GM19240 (cell line): ENCODE results near the gene CUX1.
"Not testable (repeated sequence)": the region's sequence is repeated elsewhere in the genome, so short reads cannot be mapped to it uniquely, and the experiment has no call there.

ENCODE experiments used
- DNase-seq: peaks from one replicate; pipeline ENCODE4 v3.0.0; 2011; ENCODE audit warnings: low spot score; ENCODE audit not compliant: insufficient read length

CUX1 gene

GRCh38 chr7:102303669-102304422, 486.4 kb downstream of the CUX1 start:
- DNase-seq: no peak

GRCh38 chr7:102304668-102305067, 487.2 kb downstream of the CUX1 start:
- DNase-seq: no peak

- DNase-seq: no peak
Observed at GRCh38 chr7:102305414-102306268, 488.2 kb downstream of the CUX1 start.

- DNase-seq: peak; percentile 74
Observed at GRCh38 chr7:102306916-102307677, 489.7 kb downstream of the CUX1 start.

GRCh38 chr7:102310414-102310815, 493.0 kb downstream of the CUX1 start:
- DNase-seq: no peak

- DNase-seq: no peak
Observed at GRCh38 chr7:102312317-102312716, 494.9 kb downstream of the CUX1 start.

GRCh38 chr7:102313997-102314780, 496.8 kb downstream of the CUX1 start:
- DNase-seq: no peak

GRCh38 chr7:102317231-102318059, 500.0 kb downstream of the CUX1 start:
- no peak for DNase-seq

- DNase-seq: no peak
Observed at GRCh38 chr7:102318482-102318971, 501.1 kb downstream of the CUX1 start.

GRCh38 chr7:102319671-102320070, 502.2 kb downstream of the CUX1 start:
- no peak for DNase-seq

GRCh38 chr7:102320181-102320580, 502.8 kb downstream of the CUX1 start:
- no peak for DNase-seq

GRCh38 chr7:102320601-102321350, 503.4 kb downstream of the CUX1 start:
- no peak for DNase-seq

GRCh38 chr7:102321351-102322201, 504.1 kb downstream of the CUX1 start:
- no peak for DNase-seq

GRCh38 chr7:102322202-102322715, 504.8 kb downstream of the CUX1 start:
- no peak for DNase-seq

- no peak for DNase-seq
Observed at GRCh38 chr7:102323914-102324195, 506.4 kb downstream of the CUX1 start.

- not testable (repeated sequence) for DNase-seq
Observed at GRCh38 chr7:102325106-102325505, 507.7 kb downstream of the CUX1 start.

GRCh38 chr7:102326157-102326889, 508.9 kb downstream of the CUX1 start:
- no peak for DNase-seq

GRCh38 chr7:102327183-102327582, 509.8 kb downstream of the CUX1 start:
- DNase-seq: not testable (repeated sequence)
